Measurements from ENCODE around the gene PLA2G4B. TPM values are rescaled to one million over a fixed set of nuclear protein-coding genes. Genes with fewer than 3 reads are reported as not detected.

Gene PLA2G4B
- total and polyA plus RNA-seq, 10 of the 15 experiments (the other 5 are each of a cell fraction or from before 2014, with no cell fraction given) = 0.22 to 6.6 (median 2.9) TPM

DNA sequence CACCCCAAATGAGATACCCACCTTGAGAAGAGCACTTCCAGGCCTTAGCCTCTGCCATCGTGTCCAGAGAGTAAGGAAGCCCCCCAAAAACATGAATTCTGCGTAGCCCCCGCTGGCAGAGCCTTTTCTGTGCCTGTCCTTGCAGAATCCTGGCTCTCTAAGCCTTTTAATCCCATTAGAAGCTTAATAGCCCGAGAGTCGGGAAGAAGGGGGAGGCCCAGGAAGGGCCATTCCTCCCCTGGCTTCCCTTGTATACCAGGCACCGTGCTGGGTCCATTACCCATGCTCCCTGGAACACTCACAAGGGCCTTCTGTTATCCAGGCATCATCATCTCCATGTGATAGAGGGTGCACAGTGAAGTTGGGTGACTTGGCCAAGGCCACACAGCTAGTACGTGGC is 48.1 kb downstream of the PLA2G4B start (continued):
- TF ChIP-seq CUX1 (IDR thresholded peaks at IDR 0.05; ENCODE audit: insufficient replicate concordance, low read depth, low read length) (no peak), KAT2A (conservative IDR thresholded peaks at IDR 0.05; ENCODE audit: control insufficient read depth, low read depth, low read length) (no peak), FOXM1 (IDR thresholded peaks at IDR 0.05; ENCODE audit: low read depth, low read length) (no peak), EZH2 (IDR thresholded peaks at IDR 0.05; ENCODE audit: borderline replicate concordance, control insufficient read depth, low read depth, low read length) (no peak), IKZF2 (IDR thresholded peaks at IDR 0.05) (no peak), GABPA (IDR thresholded peaks at IDR 0.05; ENCODE audit: low read depth) (no peak), CREM (IDR thresholded peaks at IDR 0.05; ENCODE audit: low read depth) (no peak), RELA (IDR thresholded peaks at IDR 0.05; ENCODE audit: borderline replicate concordance, partially characterized antibody) (no peak)

GRCh38 chr15:41887161-41887560 is 48.5 kb downstream of the PLA2G4B start:
- 77% methylated on average over 10 of the region's 10 CpGs for WGBS (ENCODE audit: insufficient coverage, insufficient replicate concordance, low lambda C conversion rate, missing lambda C conversion rate)
- in situ Hi-C loops (cut with MboI) = no loop called here

More at GRCh38 chr15:41887161-41887560, 48.5 kb downstream of the PLA2G4B start:
- peaks cover 4% of the 10 kb centered on the region for H3K4me1 ChIP-seq (ENCODE audit: control insufficient read depth, insufficient read depth, low read length)
- CTCF ChIA-PET = no interaction called here
- H3K79me2 ChIP-seq (ENCODE audit: control insufficient read depth, insufficient read depth, low read length) = no peaks in the 10 kb centered on the region
- no peak overlapping the region for H3K27ac ChIP-seq (ENCODE audit: control insufficient read depth, insufficient read depth)
- no peaks in the 10 kb centered on the region for H3K27me3 ChIP-seq (replicated peaks in 1 of 2; ENCODE audit: control insufficient read depth in 2 of 2, insufficient read depth in 2 of 2, low read length in 1 of 2)
- no peak overlapping the region for H3K9ac ChIP-seq (ENCODE audit: control insufficient read depth, insufficient read depth, low read length)
- no peak for DNase-seq (ENCODE audit: low read depth, low spot score)
- no peak for FAIRE-seq
- ATAC-seq = no peak
- no peaks in the 10 kb centered on the region for H4K20me1 ChIP-seq (ENCODE audit: control insufficient read depth, insufficient read depth)
- BruUV-seq (replicated peaks) = no TSS peak
- intact Hi-C loops (cut with micrococcal nuclease; ENCODE audit: unreplicated experiment) = no loop called here
- H3K4me3 ChIP-seq = no peak overlapping the region
- no peak overlapping the region for H3K4me2 ChIP-seq (ENCODE audit: control insufficient read depth, insufficient read depth)
- SMC1A ChIA-PET (ENCODE audit: uncharacterized antibody, unreplicated experiment) = interaction anchor here (1.4 kb wide), 1 partner anchor 10 kb away, joined by 4 read pairs; no protein-coding TSS in a partner anchor
- H3K9me3 ChIP-seq (replicated peaks; ENCODE audit: control insufficient read depth, insufficient read depth, low read length) = no peaks in the 10 kb centered on the region
- no peaks in the 10 kb centered on the region for H3K36me3 ChIP-seq (ENCODE audit: control insufficient read depth in 2 of 2, insufficient read depth in 2 of 2, low read length in 1 of 2)
- RAD21 ChIA-PET (ENCODE audit: unreplicated experiment) = no interaction called here
- TF ChIP-seq CUX1 (IDR thresholded peaks at IDR 0.05; ENCODE audit: insufficient replicate concordance, low read depth, low read length) (no peak), NR2C1 (IDR thresholded peaks at IDR 0.05) (no peak), BMI1 (IDR thresholded peaks at IDR 0.05; ENCODE audit: borderline replicate concordance) (no peak), YBX1 (IDR thresholded peaks at IDR 0.05) (no peak)
- POLR2A ChIA-PET = no interaction called here
- no peak overlapping the region for H2AFZ ChIP-seq (ENCODE audit: control insufficient read depth, low read depth, low read length)

Data from GM12878 (cell line).